ENCODE data around the gene STXBP3. TPM values are rescaled to one million over a fixed set of nuclear protein-coding genes. Genes with fewer than 3 reads are reported as not detected.

The STXBP3 gene
- total RNA-seq, 1 donor from 2014 or later, result 46.9 TPM

GRCh38 chr1:108803548-108803947 is 57.1 kb downstream of the STXBP3 start:
- no peak for DNase-seq (ENCODE audit: low spot score, unreplicated experiment)
- H3K27ac Mint-ChIP-seq, result no peak overlapping the region
- H3K27me3 Mint-ChIP-seq, result no peaks in the 10 kb centered on the region
- H3K36me3 Mint-ChIP-seq (ENCODE audit: insufficient read depth), result peaks cover 26% of the 10 kb centered on the region
- H3K4me1 Mint-ChIP-seq (ENCODE audit: low read depth), result peaks cover 3% of the 10 kb centered on the region
- H3K9me3 Mint-ChIP-seq (ENCODE audit: low read depth), result no peaks in the 10 kb centered on the region
- no peak for TF ChIP-seq CTCF (IDR thresholded peaks at IDR 0.05; ENCODE audit: unreplicated experiment)
- H3K4me3 Mint-ChIP-seq (ENCODE audit: low read depth), result no peak overlapping the region

GRCh38 chr1:108808438-108808837 is 62.0 kb downstream of the STXBP3 start:
- Mint-ChIP-seq H3K27ac (no peak overlapping the region), H3K4me1 (ENCODE audit: low read depth) (peaks cover 3% of the 10 kb centered on the region), H3K4me3 (ENCODE audit: low read depth) (no peak overlapping the region), H3K36me3 (ENCODE audit: insufficient read depth) (peaks cover 15% of the 10 kb centered on the region), H3K9me3 (ENCODE audit: low read depth) (no peaks in the 10 kb centered on the region), H3K27me3 (no peaks in the 10 kb centered on the region)
- no peak for DNase-seq (ENCODE audit: low spot score, unreplicated experiment)
- no peak for TF ChIP-seq CTCF (IDR thresholded peaks at IDR 0.05; ENCODE audit: unreplicated experiment)

GRCh38 chr1:108811611-108812010 is 65.1 kb downstream of the STXBP3 start:
- Mint-ChIP-seq H3K27ac (no peak overlapping the region), H3K4me3 (ENCODE audit: low read depth) (no peak overlapping the region), H3K9me3 (ENCODE audit: low read depth) (no peaks in the 10 kb centered on the region), H3K36me3 (ENCODE audit: insufficient read depth) (peaks cover 8% of the 10 kb centered on the region), H3K4me1 (ENCODE audit: low read depth) (peaks cover 13% of the 10 kb centered on the region), H3K27me3 (no peaks in the 10 kb centered on the region)
- TF ChIP-seq CTCF (IDR thresholded peaks at IDR 0.05; ENCODE audit: unreplicated experiment), result no peak
- DNase-seq (ENCODE audit: low spot score, unreplicated experiment), result no peak

GRCh38 chr1:108813326-108813725 is 66.9 kb downstream of the STXBP3 start:
- H3K27me3 Mint-ChIP-seq, result no peaks in the 10 kb centered on the region

GRCh38 chr1:108814343-108815125 is 68.1 kb downstream of the STXBP3 start:
- peaks cover 14% of the 10 kb centered on the region for H3K4me1 Mint-ChIP-seq (ENCODE audit: low read depth)
- peaks cover 1% of the 10 kb centered on the region for H3K36me3 Mint-ChIP-seq (ENCODE audit: insufficient read depth)
- no peaks in the 10 kb centered on the region for H3K27me3 Mint-ChIP-seq
- DNase-seq (ENCODE audit: low spot score, unreplicated experiment), result no peak
- no peaks in the 10 kb centered on the region for H3K9me3 Mint-ChIP-seq (ENCODE audit: low read depth)
- no peak overlapping the region for H3K4me3 Mint-ChIP-seq (ENCODE audit: low read depth)
- no peak for TF ChIP-seq CTCF (IDR thresholded peaks at IDR 0.05; ENCODE audit: unreplicated experiment)
- peak overlapping the region; percentile 57 for H3K27ac Mint-ChIP-seq

More at GRCh38 chr1:108813326-108813725, 66.9 kb downstream of the STXBP3 start:
- Mint-ChIP-seq H3K9me3 (ENCODE audit: low read depth) (no peaks in the 10 kb centered on the region), H3K4me1 (ENCODE audit: low read depth) (peaks cover 14% of the 10 kb centered on the region), H3K27ac (no peak overlapping the region), H3K4me3 (ENCODE audit: low read depth) (no peak overlapping the region), H3K36me3 (ENCODE audit: insufficient read depth) (peaks cover 2% of the 10 kb centered on the region)
- no peak for DNase-seq (ENCODE audit: low spot score, unreplicated experiment)
- TF ChIP-seq CTCF (IDR thresholded peaks at IDR 0.05; ENCODE audit: unreplicated experiment), result no peak

All from progenitor cell of endocrine pancreas (in vitro differentiated cells).